ENCODE measurements around the gene POLR2L.

The POLR2L gene

GRCh38 chr11:842370-843002, at the start of gene POLR2L, which contains the start of gene TSPAN4:
POLR2L (minus strand) TSS chr11:842529; CDS start chr11:842508, 21 bp downstream.
TSPAN4 (plus strand) TSS chr11:842852; CDS start chr11:850305, 7,453 bp downstream.
- peak; percentile 77 to 87 (median 81) for DNase-seq (ENCODE audit: low read depth in 2 of 3, low spot score in 1 of 3)

GRCh38 chr11:890794-891540, 48.6 kb upstream of the POLR2L start:
- no peak for DNase-seq (ENCODE audit: low read depth in 2 of 3, low spot score in 1 of 3)

- no peak for DNase-seq (ENCODE audit: low read depth in 2 of 3, low spot score in 1 of 3)
Measured at GRCh38 chr11:889687-890475, 47.6 kb upstream of the POLR2L start.

GRCh38 chr11:889257-889656, 46.9 kb upstream of the POLR2L start:
- DNase-seq (ENCODE audit: low read depth in 2 of 3, low spot score in 1 of 3), result no peak

- DNase-seq (ENCODE audit: low read depth in 2 of 3, low spot score in 1 of 3), result no peak
Measured at GRCh38 chr11:888310-889212, 46.2 kb upstream of the POLR2L start.

- no peak for DNase-seq (ENCODE audit: low read depth in 2 of 3, low spot score in 1 of 3)
Measured at GRCh38 chr11:887589-887988, 45.3 kb upstream of the POLR2L start.

- no peak for DNase-seq (ENCODE audit: low read depth in 2 of 3, low spot score in 1 of 3)
Measured at GRCh38 chr11:886568-886967, 44.2 kb upstream of the POLR2L start.

GRCh38 chr11:884578-885070, 42.3 kb upstream of the POLR2L start:
- DNase-seq (ENCODE audit: low read depth in 2 of 3, low spot score in 1 of 3), result no peak

- no peak for DNase-seq (ENCODE audit: low read depth in 2 of 3, low spot score in 1 of 3)
Measured at GRCh38 chr11:883527-883926, 41.2 kb upstream of the POLR2L start.

GRCh38 chr11:882596-882995, 40.3 kb upstream of the POLR2L start:
- no peak for DNase-seq (ENCODE audit: low read depth in 2 of 3, low spot score in 1 of 3)

- no peak for DNase-seq (ENCODE audit: low read depth in 2 of 3, low spot score in 1 of 3)
Measured at GRCh38 chr11:880447-880846, 38.1 kb upstream of the POLR2L start.

- DNase-seq (ENCODE audit: low read depth in 2 of 3, low spot score in 1 of 3), result peak; percentile 11 to 42 (median 32)
Measured at GRCh38 chr11:877565-877964, 35.2 kb upstream of the POLR2L start.

- no peak for DNase-seq (ENCODE audit: low read depth in 2 of 3, low spot score in 1 of 3)
Measured at GRCh38 chr11:876545-876944, 34.2 kb upstream of the POLR2L start.

GRCh38 chr11:875769-876301, 33.5 kb upstream of the POLR2L start:
- no peak for DNase-seq (ENCODE audit: low read depth in 2 of 3, low spot score in 1 of 3)

GRCh38 chr11:875203-875602, 32.9 kb upstream of the POLR2L start:
- no peak for DNase-seq (ENCODE audit: low read depth in 2 of 3, low spot score in 1 of 3)

- no peak for DNase-seq (ENCODE audit: low read depth in 2 of 3, low spot score in 1 of 3)
Measured at GRCh38 chr11:873706-874105, 31.4 kb upstream of the POLR2L start.

- DNase-seq (ENCODE audit: low read depth in 2 of 3, low spot score in 1 of 3), result no peak
Measured at GRCh38 chr11:872799-873198, 30.5 kb upstream of the POLR2L start.

- DNase-seq (ENCODE audit: low read depth in 2 of 3, low spot score in 1 of 3), result no peak
Measured at GRCh38 chr11:871472-871871, 29.1 kb upstream of the POLR2L start.

- DNase-seq (ENCODE audit: low read depth in 2 of 3, low spot score in 1 of 3), result no peak
Measured at GRCh38 chr11:870418-870817, 28.1 kb upstream of the POLR2L start.

GRCh38 chr11:870127-870413, 27.7 kb upstream of the POLR2L start:
- DNase-seq (ENCODE audit: low read depth in 2 of 3, low spot score in 1 of 3), result no peak

Measured in stimulated activated CD4-positive, alpha-beta T cell treated with anti-CD3 and anti-CD28 coated beads, Interleukin-12 subunit alpha, Interleukin-12 subunit beta, amount 100 ng/mL, for 48 hours (primary cell).